Loucy (cell line): Measurements from ENCODE around the gene TMC3.

Source experiments
- H2AFZ ChIP-seq: fragments of 200-600 bp; sonication (generic); 2 replicates; pipeline ENCODE4 v1.6.0; 2016; ENCODE audit warnings: antibody characterized with exemption, mild to moderate bottlenecking, low read length, moderate library complexity
- H3F3A ChIP-seq: fragments of 200-600 bp; 2 replicates; pipeline ENCODE4 v1.6.0; 2016; ENCODE audit warnings: antibody characterized with exemption, low read depth, mild to moderate bottlenecking
- H3K27me3 ChIP-seq: fragments of 200-600 bp; sonication (generic); 2 replicates; pipeline ENCODE4 v1.6.1; 2014; ENCODE audit warnings: low read length, mild to moderate bottlenecking; ENCODE audit not compliant: insufficient read depth, poor library complexity, severe bottlenecking
- H3K36me3 ChIP-seq: fragments of 200-600 bp; sonication (generic); 2 replicates; pipeline ENCODE4 v1.6.1; 2016; ENCODE audit warnings: low read length; ENCODE audit not compliant: insufficient read depth
- H3K4me1 ChIP-seq: fragments of 200-600 bp; sonication (generic); 2 replicates; pipeline ENCODE4 v1.5.1; 2014; ENCODE audit warnings: low read length, mild to moderate bottlenecking; ENCODE audit not compliant: insufficient read depth, poor library complexity, severe bottlenecking
- H3K4me2 ChIP-seq: fragments of 200-600 bp; sonication (generic); 2 replicates; pipeline ENCODE4 v1.6.0; 2014; ENCODE audit warnings: antibody characterized with exemption, low read length, low read depth, mild to moderate bottlenecking; ENCODE audit not compliant: poor library complexity, severe bottlenecking
- H3K4me3 ChIP-seq: fragments of 200-600 bp; sonication (generic); 2 replicates; pipeline ENCODE4 v1.5.1; 2014; ENCODE audit warnings: low read length, mild to moderate bottlenecking, mixed read lengths; ENCODE audit not compliant: poor library complexity, severe bottlenecking
- H3K79me2 ChIP-seq: fragments of 200-600 bp; sonication (generic); 2 replicates; pipeline ENCODE4 v1.6.1; 2014; ENCODE audit warnings: low read length; ENCODE audit not compliant: insufficient read depth
- H3K9ac ChIP-seq: fragments of 200-600 bp; sonication (generic); 2 replicates; pipeline ENCODE4 v1.6.0; 2014; ENCODE audit warnings: mild to moderate bottlenecking, low read depth, low read length, moderate library complexity; ENCODE audit not compliant: poor library complexity, severe bottlenecking
- H3K9me2 ChIP-seq: fragments of 200-600 bp; sonication (generic); replicated peaks from 2 replicates; pipeline ENCODE4 v1.6.1; 2016; ENCODE audit warnings: low read depth, low read length, mixed read lengths
- H3K9me3 ChIP-seq: fragments of 200-600 bp; sonication (generic); 2 replicates; pipeline ENCODE4 v1.6.1; 2014; ENCODE audit warnings: mild to moderate bottlenecking, antibody characterized with exemption, low read length, low read depth; ENCODE audit not compliant: insufficient read depth
- H4K20me1 ChIP-seq: fragments of 200-600 bp; sonication (generic); 2 replicates; pipeline ENCODE4 v1.6.0; 2014; ENCODE audit warnings: antibody characterized with exemption, low read length, mild to moderate bottlenecking; ENCODE audit not compliant: insufficient read depth, poor library complexity, severe bottlenecking
- EZH2phosphoT487 ChIP-seq: fragments of 200-600 bp; IDR thresholded peaks from 2 replicates; pipeline ENCODE4 v1.6.1; 2018; ENCODE audit warnings: antibody characterized with exemption, mild to moderate bottlenecking, moderate library complexity, borderline replicate concordance
- TF ChIP-seq, protein P1 (sequence below): fragments of 200-600 bp; sonication (generic); conservative IDR thresholded peaks from 2 replicates; pipeline ENCODE4 v1.5.1; 2014; ENCODE audit warnings: mild to moderate bottlenecking, antibody characterized with exemption, low read length

TMC3 gene

DNA sequence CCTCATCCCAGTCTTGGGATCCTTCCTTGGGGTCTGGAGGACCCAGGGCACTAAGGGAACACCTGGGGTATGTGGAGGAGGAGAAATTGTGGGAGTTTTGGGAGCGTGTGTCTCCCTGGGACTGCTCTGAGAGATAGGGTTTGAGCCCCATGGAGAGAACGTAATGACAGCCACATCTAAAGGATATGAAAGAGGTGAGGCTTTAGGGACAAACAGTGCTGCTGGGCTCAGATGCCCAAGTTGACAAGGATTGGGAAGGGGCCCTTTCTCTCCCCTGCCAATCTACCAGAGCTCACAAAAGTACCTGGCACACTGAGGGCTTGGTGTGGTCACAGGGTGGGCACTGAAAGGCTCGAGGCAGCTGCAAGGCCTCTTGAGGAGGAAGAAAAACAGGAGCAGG is 36.8 kb downstream of the TMC3 start:
- Histone ChIP-seq H4K20me1 (no peaks in the 10 kb centered on the region), H3K4me1 (peaks cover 4% of the 10 kb centered on the region), H3K79me2 (no peaks in the 10 kb centered on the region), H3K9me3 (no peaks in the 10 kb centered on the region), H3K4me3 (no peak overlapping the region), H3K36me3 (no peaks in the 10 kb centered on the region), H3K9ac (no peak overlapping the region), H3K27me3 (no peaks in the 10 kb centered on the region), H2AFZ (no peak overlapping the region), H3K4me2 (no peak overlapping the region), H3K9me2 (no peaks in the 10 kb centered on the region), H3F3A (no peaks in the 10 kb centered on the region)
- TF ChIP-seq, protein P1, sequence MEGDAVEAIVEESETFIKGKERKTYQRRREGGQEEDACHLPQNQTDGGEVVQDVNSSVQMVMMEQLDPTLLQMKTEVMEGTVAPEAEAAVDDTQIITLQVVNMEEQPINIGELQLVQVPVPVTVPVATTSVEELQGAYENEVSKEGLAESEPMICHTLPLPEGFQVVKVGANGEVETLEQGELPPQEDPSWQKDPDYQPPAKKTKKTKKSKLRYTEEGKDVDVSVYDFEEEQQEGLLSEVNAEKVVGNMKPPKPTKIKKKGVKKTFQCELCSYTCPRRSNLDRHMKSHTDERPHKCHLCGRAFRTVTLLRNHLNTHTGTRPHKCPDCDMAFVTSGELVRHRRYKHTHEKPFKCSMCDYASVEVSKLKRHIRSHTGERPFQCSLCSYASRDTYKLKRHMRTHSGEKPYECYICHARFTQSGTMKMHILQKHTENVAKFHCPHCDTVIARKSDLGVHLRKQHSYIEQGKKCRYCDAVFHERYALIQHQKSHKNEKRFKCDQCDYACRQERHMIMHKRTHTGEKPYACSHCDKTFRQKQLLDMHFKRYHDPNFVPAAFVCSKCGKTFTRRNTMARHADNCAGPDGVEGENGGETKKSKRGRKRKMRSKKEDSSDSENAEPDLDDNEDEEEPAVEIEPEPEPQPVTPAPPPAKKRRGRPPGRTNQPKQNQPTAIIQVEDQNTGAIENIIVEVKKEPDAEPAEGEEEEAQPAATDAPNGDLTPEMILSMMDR = no peak
- no peak for TF ChIP-seq EZH2phosphoT487

- no peaks in the 10 kb centered on the region for H3K27me3 ChIP-seq
- H3K4me2 ChIP-seq = no peak overlapping the region
- H3K4me1 ChIP-seq = peaks cover 4% of the 10 kb centered on the region
- no peaks in the 10 kb centered on the region for H3K79me2 ChIP-seq
- H3F3A ChIP-seq = no peaks in the 10 kb centered on the region
- no peak overlapping the region for H3K4me3 ChIP-seq
- no peak overlapping the region for H3K9ac ChIP-seq
- H4K20me1 ChIP-seq = no peaks in the 10 kb centered on the region
- TF ChIP-seq EZH2phosphoT487 = no peak
- TF ChIP-seq, protein P1 = peak; percentile 69
- H2AFZ ChIP-seq = no peak overlapping the region
- H3K36me3 ChIP-seq = no peaks in the 10 kb centered on the region
- no peaks in the 10 kb centered on the region for H3K9me3 ChIP-seq
- no peaks in the 10 kb centered on the region for H3K9me2 ChIP-seq
Measured at GRCh38 chr15:81336568-81336967, 37.4 kb downstream of the TMC3 start.

DNA sequence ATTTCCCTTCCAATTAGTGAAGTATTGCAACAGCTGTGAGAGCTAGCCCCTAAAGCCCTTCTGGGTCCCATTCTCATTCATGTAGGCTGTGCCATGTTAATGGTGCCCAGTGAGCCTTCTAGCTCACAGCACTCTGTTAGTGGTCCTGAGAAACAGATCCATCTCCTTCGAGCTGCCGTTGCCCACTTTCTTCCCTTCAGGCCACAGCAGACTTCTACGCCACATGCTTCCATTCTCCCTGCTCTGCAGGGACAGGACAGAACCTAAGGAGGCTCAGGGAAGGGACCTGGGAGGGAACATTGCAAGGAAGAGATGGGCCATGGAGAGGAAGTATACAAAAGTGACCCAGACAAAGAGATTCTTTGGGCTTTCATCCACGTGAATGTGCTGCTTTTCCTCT is 38.4 kb downstream of the TMC3 start:
- Histone ChIP-seq H3K9me3 (no peaks in the 10 kb centered on the region), H3K9ac (no peak overlapping the region), H3K4me3 (no peak overlapping the region), H3K4me2 (no peak overlapping the region), H2AFZ (no peak overlapping the region), H3K79me2 (no peaks in the 10 kb centered on the region), H3K27me3 (no peaks in the 10 kb centered on the region), H3K9me2 (no peaks in the 10 kb centered on the region), H4K20me1 (no peaks in the 10 kb centered on the region), H3K4me1 (peaks cover 4% of the 10 kb centered on the region), H3K36me3 (no peaks in the 10 kb centered on the region), H3F3A (no peaks in the 10 kb centered on the region)
- TF ChIP-seq, protein P1 = no peak
- TF ChIP-seq EZH2phosphoT487 = no peak
